Pancreas (tissue), 10 donors: ENCODE measurements around the gene ISY1. TPM values are rescaled to one million over a fixed set of nuclear protein-coding genes. Genes with fewer than 3 reads are reported as not detected.
"Not testable (repeated sequence)": the region's sequence is repeated elsewhere in the genome, so short reads cannot be mapped to it uniquely, and the experiment has no call there.

Source experiments
- ATAC-seq, 4 donors: fragments of 200-7000 bp; cut with Tn5 transposase; one replicate each; pipeline versions ENCODE4 v1.8.0 to v1.9.1; 2020; ENCODE audit warnings: mild to moderate bottlenecking in 4 of 4, moderate library complexity in 4 of 4
- DNase-seq, 6 donors: peaks; one replicate each; pipeline ENCODE4 v3.0.0-alpha.2; 2020
- FAIRE-seq: peaks from 2 replicates; lab custom pipeline; 2012; peaks lifted over from hg19 to GRCh38; lab: Jason Lieb, UNC
- H3K27ac ChIP-seq, 4 donors: fragments of 200-600 bp; sonication (generic); 1 replicate in 3 of 4; 2 replicates in 1 of 4; pipeline versions ENCODE4 v1.5.0 to v1.8.0; 2020
- H3K27me3 ChIP-seq, 4 donors: fragments of 200-600 bp; one replicate each; pipeline ENCODE4 v1.8.0; 2021
- H3K36me3 ChIP-seq, 3 donors: fragments of 200-600 bp; sonication (generic) in 1 of 3; one replicate each; pipeline versions ENCODE4 v1.5.0 to v1.8.0; 2020 to 2021
- H3K4me1 ChIP-seq, 3 donors: fragments of 200-600 bp; one replicate each; pipeline ENCODE4 v1.8.0; 2021
- H3K4me3 ChIP-seq, 4 donors: fragments of 200-600 bp; sonication (generic) in 2 of 4; one replicate each; pipeline versions ENCODE4 v1.5.0 to v1.8.0; 2020 to 2021
- H3K9me3 ChIP-seq, 4 donors: fragments of 200-600 bp; one replicate each; pipeline ENCODE4 v1.8.0; 2021
- WGBS, 2 donors: extraction: QIAGEN DNeasy Blood & Tissue Kit; methylation state at CpG; one replicate each; pipeline ENCODE4 v1.1.7; 2013; 5-methylcytosine and 5-hydroxymethylcytosine counted together
- intact Hi-C, 3 donors: fragments of 100-400 bp; cut with DNase I; formaldehyde crosslinking; loops; one replicate each; pipeline versions ENCODE4 v1.11.1 to v1.14.2; 2022
- polyA plus RNA-seq, 2 donors: library from polyadenylated mRNA; stranded (reverse); fragments of 200-250 nt; gene quantifications; one replicate each; pipeline ENCODE4 v1.2.3, GENCODE V29; 2013
- total RNA-seq, 6 donors: library from RNA; stranded (reverse); fragmentation: NEBNext Ultra II Directional in 4 of 6; extraction: Animal tissue kit (Norgen Biotek cat#: 25700) in 4 of 6; gene quantifications; one replicate each; pipeline versions ENCODE4 v1.2.1 to v1.2.4, GENCODE V29; 2021 to 2023
- TF ChIP-seq, protein P1 (sequence below), 4 donors: fragments of 200-600 bp; sonication (generic) in 3 of 4; IDR thresholded peaks; one replicate each; pipeline versions ENCODE4 v1.5.0 to v1.8.0; 2021; ENCODE audit warnings: antibody characterized with exemption in 4 of 4
- donor health status: healthy with polysubstance abuse.
- donor health status: DM: no; HTN: no; CAD: no; lungs with moderate emphysema.
- donor health status: DM: no; HTN: no; CAD: no.
- donor health status: control.
- donor health status: control.
- donor health status: Bipolar disorder and iron deficiency.
- donor health status: DM: yes; HTN: yes; CAD: no.
- donor health status: DM: no; HTN: no; CAD: no.
- donor health status: DM: no; HTN: no; CAD: no.
- donor health status: DM: yes; HTN: yes; CAD: no.

Gene ISY1
- total and polyA plus RNA-seq, 8 donors = 9.2 to 17.2 (median 13.8) TPM

DNA sequence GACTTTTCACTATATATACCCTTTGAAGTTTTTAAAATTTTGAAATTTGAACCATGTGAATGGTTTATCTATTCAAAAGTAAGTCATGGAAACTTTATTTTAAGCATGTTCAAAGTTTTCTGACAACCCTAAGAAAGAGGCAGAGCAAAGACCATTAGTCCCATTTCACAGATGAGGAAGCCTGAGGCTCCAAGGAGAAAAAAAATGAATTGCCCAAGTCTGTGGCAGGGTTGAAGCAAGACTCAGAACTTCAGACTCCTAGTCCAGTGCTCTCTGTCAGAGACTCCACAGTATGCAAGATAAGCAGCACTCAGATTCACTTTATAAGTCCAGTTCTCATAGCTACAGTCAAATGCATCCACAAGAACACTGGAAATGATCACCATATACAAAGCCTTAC lies 43.7 kb downstream of the ISY1 start:
- no peak overlapping the region for H3K27ac ChIP-seq
- no peaks in the 10 kb centered on the region for H3K9me3 ChIP-seq
- FAIRE-seq = no peak
- TF ChIP-seq, protein P1, sequence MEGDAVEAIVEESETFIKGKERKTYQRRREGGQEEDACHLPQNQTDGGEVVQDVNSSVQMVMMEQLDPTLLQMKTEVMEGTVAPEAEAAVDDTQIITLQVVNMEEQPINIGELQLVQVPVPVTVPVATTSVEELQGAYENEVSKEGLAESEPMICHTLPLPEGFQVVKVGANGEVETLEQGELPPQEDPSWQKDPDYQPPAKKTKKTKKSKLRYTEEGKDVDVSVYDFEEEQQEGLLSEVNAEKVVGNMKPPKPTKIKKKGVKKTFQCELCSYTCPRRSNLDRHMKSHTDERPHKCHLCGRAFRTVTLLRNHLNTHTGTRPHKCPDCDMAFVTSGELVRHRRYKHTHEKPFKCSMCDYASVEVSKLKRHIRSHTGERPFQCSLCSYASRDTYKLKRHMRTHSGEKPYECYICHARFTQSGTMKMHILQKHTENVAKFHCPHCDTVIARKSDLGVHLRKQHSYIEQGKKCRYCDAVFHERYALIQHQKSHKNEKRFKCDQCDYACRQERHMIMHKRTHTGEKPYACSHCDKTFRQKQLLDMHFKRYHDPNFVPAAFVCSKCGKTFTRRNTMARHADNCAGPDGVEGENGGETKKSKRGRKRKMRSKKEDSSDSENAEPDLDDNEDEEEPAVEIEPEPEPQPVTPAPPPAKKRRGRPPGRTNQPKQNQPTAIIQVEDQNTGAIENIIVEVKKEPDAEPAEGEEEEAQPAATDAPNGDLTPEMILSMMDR (IDR thresholded peaks at IDR 0.05) = no peak
- ATAC-seq = no peak
- DNase-seq = no peak
- H3K36me3 ChIP-seq = no peaks in the 10 kb centered on the region
- intact Hi-C loops = no loop called here
- no peak overlapping the region for H3K4me3 ChIP-seq
- H3K4me1 ChIP-seq = peaks cover 4 to 24% (median 8%) of the 10 kb centered on the region in 3 donors
- no peaks in the 10 kb centered on the region for H3K27me3 ChIP-seq

DNA sequence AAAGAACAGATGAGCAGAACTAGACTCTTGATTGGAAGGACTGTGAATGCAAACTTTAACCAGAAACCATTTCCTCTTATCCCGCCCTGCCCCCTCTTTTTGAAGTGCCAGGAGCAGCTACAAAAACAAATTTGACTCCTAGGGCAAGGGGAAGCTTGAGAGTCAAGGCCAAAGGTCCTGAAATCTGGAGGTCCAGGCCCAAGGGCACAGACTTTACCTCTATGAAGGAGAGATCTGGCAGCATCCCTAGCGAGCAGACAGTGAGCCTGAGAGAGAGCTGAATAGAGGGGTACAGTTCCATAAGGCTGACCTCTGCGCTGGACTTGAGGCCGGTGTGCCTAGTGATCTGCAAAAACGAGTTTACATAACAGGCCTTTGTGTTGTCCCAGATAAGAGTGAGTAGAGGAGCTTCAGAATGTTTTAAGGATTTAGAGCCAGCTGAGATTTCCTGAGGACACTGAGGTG lies 44.3 kb downstream of the ISY1 start:
- TF ChIP-seq, protein P1 (IDR thresholded peaks at IDR 0.05) = no peak
- FAIRE-seq = no peak
- Histone ChIP-seq H3K4me1 (peaks cover 4 to 24% (median 8%) of the 10 kb centered on the region in 3 donors), H3K27ac (no peak overlapping the region), H3K36me3 (no peaks in the 10 kb centered on the region), H3K27me3 (no peaks in the 10 kb centered on the region), H3K4me3 (no peak overlapping the region), H3K9me3 (no peaks in the 10 kb centered on the region)
- 39 to 52% methylated on average over 5 of the region's 5 CpGs for WGBS, 2 donors
- DNase-seq = no peak
- intact Hi-C loops = no loop called here
- no peak for ATAC-seq

DNA sequence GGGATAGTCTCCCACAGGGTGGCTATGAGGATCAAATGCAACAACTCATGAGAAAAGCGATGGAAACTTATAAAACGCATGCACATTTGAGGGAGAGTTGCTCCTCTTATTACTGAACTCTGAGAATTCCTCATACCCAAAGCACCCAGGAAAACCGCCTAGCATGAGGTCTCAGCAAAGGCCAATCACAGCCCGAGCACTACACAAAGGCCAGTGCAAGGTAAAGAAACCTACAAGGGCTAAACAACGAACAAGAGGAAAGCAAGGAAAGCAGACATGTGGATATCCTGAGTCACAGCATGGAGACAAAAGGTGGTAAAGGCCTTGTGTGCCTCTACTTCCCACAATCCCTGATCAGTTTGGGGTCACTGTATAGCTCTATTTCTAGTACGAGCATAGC lies 46.4 kb downstream of the ISY1 start:
- DNase-seq (no peak), FAIRE-seq (no peak), ATAC-seq (no peak)
- H3K4me3 ChIP-seq = no peak overlapping the region
- H3K27me3 ChIP-seq = no peaks in the 10 kb centered on the region
- no peaks in the 10 kb centered on the region for H3K9me3 ChIP-seq
- H3K36me3 ChIP-seq = no peaks in the 10 kb centered on the region
- 84 to 87% methylated on average over 6 of the region's 6 CpGs for WGBS, 2 donors
- TF ChIP-seq, protein P1 (IDR thresholded peaks at IDR 0.05) = no peak
- H3K4me1 ChIP-seq = peaks cover 4 to 24% (median 8%) of the 10 kb centered on the region in 3 donors
- intact Hi-C loops = no loop called here
- H3K27ac ChIP-seq = no peak overlapping the region

DNA sequence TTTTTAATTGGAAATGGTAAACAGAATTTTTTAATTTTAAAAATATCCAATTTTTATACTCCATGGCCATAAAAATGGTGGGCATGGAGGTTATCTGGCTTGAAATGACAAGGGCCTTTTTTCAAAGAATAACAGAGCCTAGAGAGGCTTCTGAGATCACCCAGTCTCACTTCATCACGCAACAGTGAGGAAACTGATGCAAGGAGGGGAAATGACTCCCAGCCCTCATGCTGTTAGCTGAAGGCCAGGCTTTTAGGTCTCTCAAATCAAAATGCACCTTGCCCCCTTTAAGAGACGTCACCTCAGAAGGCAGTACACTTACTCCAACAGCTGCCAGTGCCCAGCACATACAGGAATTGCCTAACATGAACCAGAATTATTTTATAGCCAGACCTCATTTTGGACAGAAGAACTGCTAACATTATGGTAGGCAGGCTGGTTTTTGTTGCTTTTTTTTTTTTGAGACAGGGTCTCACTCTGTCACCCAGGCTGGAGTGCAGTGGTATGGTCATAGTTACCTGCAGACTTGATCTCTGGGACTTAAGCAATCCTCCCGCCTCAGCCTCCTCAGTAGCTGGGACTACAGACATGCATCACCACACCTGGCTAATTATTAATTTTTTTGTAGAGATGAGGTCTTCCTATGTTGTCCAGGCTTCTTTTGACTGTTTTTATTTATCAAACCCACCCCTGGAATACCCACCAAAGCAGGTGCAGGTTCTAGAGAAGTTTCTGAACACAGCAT lies 48.4 kb downstream of the ISY1 start:
- Histone ChIP-seq H3K4me3 (no peak overlapping the region), H3K36me3 (no peaks in the 10 kb centered on the region), H3K27ac (no peak overlapping the region), H3K4me1 (peaks cover 0 to 9% (median 0%) of the 10 kb centered on the region in 3 donors), H3K9me3 (no peaks in the 10 kb centered on the region), H3K27me3 (no peaks in the 10 kb centered on the region)
- TF ChIP-seq, protein P1 (IDR thresholded peaks at IDR 0.05) = no peak
- intact Hi-C loops = no loop called here
- ATAC-seq = no peak
- DNase-seq = peak in 1 of 6 donors; percentile 5
- no peak for FAIRE-seq
- WGBS, 2 donors = 89 to 90% methylated on average over 3 of the region's 3 CpGs

DNA sequence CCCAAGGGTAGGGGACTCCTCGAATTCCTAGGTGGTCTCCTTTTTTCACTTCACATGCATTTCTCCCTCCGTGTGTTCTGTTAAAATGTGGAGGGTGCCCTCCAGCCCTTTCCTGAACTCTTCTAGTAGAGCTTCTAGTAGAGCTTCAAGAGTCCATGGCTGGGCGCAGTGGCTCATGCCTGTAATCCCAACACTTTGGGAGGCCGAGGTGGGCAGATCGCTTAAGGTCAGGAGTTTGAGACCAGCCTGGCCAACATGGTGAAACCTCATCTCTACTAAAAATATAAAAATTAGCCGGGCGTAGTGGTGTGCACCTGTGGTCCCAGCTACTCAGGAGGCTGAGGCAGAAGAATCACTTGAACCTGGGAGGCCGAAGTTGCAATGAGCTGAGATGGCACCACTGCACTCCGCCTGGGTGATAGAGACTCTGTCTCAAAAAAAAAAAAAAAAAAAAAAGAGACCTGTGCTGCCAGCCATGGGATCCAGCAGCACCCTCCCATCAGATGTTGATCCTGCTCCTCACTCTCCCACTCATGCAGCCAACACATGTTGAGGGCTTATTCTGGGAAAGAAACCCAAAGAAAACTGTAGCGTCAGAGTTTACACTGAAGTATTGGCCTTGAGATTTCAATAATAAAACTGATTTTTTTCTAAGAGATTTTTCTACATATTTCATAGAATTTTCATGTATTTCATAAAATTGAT lies 49.6 kb downstream of the ISY1 start:
- H3K9me3 ChIP-seq, H3K27ac ChIP-seq, H3K27me3 ChIP-seq, ATAC-seq, intact Hi-C loops, H3K36me3 ChIP-seq, H3K4me1 ChIP-seq, H3K4me3 ChIP-seq, FAIRE-seq: not testable (repeated sequence)
- DNase-seq = peak in 1 of 6 donors; percentile 2
- 90 to 94% methylated on average over 10 of the region's 10 CpGs for WGBS, 2 donors
